ENCODE data around the gene SGPP1. TPM values are rescaled to one million over a fixed set of nuclear protein-coding genes. Genes with fewer than 3 reads are reported as not detected.
"Not testable (repeated sequence)": the region's sequence is repeated elsewhere in the genome, so short reads cannot be mapped to it uniquely, and the experiment has no call there.

The SGPP1 gene
- 4.4 TPM for total RNA-seq
- long read RNA-seq, transcript SGPP1-201 (3 exons, 3,312 nt), result major isoform, 19 of 21 reads
- long read RNA-seq, partial matches to known transcripts, result 0 of 21 reads
- long read RNA-seq, other reads (novel, unspliced or antisense), result 2 of 21 reads

DNA sequence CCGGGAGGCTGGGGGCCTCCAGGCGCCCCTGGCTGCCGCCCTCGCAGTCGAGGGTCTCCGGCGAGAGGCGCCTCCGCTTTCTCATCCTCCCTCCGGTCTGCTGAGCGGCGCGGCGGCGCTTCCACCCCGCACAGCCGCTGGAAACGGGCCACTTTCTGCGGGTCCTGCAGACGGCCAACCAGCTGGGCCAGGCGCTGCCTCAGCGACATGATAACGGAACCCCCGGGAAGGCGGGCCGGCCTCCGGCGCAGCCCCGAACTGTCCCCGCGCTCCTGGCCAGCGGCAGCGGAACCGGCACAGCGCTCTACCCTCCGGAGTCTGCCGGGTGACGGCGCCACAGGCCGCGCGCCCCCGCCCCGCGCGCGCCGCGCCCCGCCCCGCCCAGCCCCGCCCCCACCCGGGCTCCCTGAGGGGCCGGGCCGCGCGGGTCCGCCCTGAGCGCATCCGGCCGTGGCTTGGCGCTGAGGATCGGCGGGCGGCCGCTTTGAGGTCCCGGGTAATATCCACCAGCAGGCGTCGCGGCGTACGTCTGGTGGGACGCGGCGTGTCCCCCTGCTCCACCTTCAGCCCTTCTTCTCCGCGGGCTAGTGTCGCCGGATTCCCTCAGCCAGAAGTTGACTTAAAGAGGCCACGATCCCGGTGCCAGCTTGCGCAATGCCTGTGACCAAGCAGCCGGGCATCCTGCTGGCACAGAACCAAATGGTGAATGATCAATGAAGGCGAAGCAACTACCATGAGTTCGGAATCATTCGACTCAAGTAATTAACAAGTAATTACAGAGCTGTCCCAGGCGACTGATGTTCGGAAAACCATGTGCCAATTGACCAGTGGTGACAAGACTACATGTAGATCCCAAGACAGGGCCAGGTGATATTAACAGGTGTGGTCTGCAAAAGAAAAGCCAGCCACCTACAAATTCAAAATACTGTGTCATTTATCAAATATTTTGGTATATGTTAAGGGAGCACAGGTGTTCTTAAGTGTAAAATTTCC is at the start of gene SGPP1:
TSS of gene SGPP1 (minus strand) at position 330 of the 993 bp plus-strand sequence. CDS start at position 209, 121 bp downstream.
- ATAC-seq, result peak; percentile 97
- DNase-seq, result peak; percentile 91
- intact Hi-C loops (cut with micrococcal nuclease), result no loop called here

- intact Hi-C loops (cut with micrococcal nuclease), result no loop called here
- DNase-seq, result no peak
- no peak for ATAC-seq
Measured at GRCh38 chr14:63777024-63777423, 49.2 kb upstream of the SGPP1 start.

DNA sequence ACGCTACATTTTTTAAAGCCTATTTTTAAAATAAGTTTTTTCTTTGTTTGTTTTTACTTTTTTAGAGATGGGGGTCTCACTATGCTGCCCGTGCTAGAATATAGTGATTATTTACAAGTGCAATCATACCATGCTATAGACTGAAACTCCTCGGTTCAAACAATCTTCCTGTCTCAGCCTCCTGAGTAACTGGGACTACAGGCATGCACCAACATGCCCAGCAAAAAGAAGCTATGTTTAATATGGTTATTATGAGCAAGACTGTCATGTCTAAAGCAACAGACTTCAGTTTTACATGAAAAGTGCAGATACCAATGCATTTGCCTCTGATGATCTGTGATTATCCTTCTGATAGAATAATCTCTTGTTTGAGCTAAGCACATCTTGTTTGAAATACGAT is 45.6 kb upstream of the SGPP1 start:
- DNase-seq (no peak), ATAC-seq (no peak)
- intact Hi-C loops (cut with micrococcal nuclease), result no loop called here

- intact Hi-C loops (cut with micrococcal nuclease), result no loop called here
- ATAC-seq (peak; percentile 55), DNase-seq (no peak)
Measured at GRCh38 chr14:63770187-63770807, 42.4 kb upstream of the SGPP1 start.

GRCh38 chr14:63766611-63767010 is 38.7 kb upstream of the SGPP1 start:
- intact Hi-C loops (cut with micrococcal nuclease), result no loop called here
- ATAC-seq, result no peak

DNA sequence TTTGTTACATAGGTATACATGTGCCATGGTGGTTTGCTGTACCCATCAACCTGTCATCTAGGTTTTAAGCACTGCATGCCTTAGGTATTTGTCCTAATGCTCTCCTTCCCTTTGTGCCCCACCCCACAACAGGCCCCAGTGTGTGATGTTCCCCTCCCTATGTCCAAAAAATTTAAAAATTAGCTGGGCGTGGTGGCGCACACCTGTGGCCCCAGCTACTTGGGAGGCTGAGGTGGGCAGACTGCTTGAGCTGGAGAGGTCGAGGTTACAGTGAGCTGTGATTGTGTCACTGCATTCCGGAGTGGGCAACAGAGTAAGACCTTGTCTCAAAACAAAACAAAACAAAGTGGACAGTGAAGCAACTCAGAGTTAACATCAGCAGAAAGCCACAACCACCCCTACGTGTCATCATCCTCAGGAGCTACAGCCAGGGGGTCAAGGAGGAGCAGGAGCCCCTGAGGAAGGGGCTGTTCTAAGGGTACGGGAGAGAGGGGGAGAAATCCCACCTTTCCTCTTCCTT is 36.8 kb upstream of the SGPP1 start:
- intact Hi-C loops (cut with micrococcal nuclease), result no loop called here

More at GRCh38 chr14:63766611-63767010, 38.7 kb upstream of the SGPP1 start:
- DNase-seq, result no peak

DNA sequence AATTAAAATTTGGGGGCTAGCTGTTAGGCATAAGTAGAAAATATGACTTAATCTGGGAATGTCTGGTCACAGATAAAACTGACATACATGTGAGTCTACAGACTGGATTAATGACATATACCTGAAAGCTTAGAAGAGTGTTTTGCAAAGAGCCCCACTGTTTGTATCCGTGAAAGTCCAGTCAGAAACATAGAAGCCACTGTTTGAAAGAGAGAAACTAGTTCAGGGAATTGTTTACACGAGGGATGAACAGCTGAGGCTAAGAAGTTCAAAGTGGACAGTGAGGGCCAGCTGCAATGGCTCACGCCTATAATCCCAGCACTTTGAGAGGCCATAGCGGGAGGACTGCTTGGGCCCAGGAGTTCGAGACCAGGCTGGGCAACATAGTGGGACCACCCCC is 36.2 kb upstream of the SGPP1 start:
- intact Hi-C loops (cut with micrococcal nuclease), result no loop called here
- DNase-seq (no peak), ATAC-seq (no peak)

More for the DNA sequence above, 36.8 kb upstream of the SGPP1 start:
- DNase-seq (no peak), ATAC-seq (no peak)

DNA sequence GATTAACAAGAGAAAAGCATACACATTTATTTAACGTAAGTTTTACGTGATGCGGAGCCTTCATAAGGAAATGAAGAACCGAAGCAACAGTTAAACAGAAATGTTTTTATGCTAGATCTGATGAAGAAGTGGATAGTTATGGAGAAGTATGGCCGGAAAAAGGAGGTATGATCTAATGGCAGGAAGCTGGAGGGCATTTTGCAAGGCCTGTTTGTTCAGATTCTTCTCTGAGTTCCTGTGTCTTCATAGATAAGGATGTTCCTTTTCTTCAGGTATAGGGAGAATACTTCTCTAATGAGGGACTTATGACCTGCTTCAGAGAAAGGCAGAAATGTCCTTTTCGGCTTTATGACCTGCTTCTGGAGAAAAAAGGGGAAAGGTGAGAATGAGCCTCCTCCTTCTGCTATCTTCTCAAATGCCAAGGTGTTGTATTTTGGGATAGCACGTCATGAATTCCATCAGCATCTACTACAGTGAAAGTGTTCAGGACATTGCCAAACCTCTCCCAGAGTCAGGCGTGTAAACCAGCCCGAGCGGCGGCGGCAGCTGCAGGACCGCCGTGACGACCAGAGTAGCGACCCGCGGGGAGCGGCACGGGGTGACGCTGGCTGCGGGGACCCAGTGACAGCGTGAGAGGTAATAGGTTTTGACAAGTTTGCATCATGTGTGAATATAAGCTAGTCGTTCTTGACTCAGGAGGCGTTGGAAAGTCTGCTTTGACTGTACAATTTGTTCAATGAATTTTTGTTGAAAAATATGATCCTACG is 33.7 kb upstream of the SGPP1 start:
- intact Hi-C loops (cut with micrococcal nuclease), result no loop called here
- no peak for ATAC-seq
- no peak for DNase-seq

GRCh38 chr14:63760014-63760413 is 32.1 kb upstream of the SGPP1 start:
- intact Hi-C loops (cut with micrococcal nuclease), result no loop called here
- no peak for ATAC-seq
- DNase-seq, result no peak

- intact Hi-C loops (cut with micrococcal nuclease), result no loop called here
- ATAC-seq (peak; percentile 36), DNase-seq (no peak)
Measured at GRCh38 chr14:63759456-63759855, 31.6 kb upstream of the SGPP1 start.

DNA sequence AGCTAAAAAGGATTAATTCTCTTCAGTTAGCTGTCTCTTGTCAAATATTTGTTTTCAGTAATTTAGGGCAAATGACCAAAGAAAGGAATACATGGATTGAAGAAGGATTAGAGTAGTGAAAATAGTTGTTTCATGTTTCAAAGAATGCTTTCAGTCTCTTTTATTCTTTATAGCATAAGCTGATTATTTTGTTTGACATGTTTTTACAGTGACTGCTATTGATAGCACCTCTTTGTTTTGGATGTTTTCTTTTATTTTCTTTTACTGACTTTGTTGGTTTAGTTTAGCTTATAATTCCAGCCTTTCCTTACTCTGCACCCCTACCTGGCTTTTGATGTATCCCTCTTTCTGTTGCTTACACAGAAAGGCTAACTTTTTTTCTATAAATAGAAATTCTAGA is 29.3 kb upstream of the SGPP1 start:
- intact Hi-C loops (cut with micrococcal nuclease), result no loop called here
- DNase-seq, result no peak
- ATAC-seq, result no peak

DNA sequence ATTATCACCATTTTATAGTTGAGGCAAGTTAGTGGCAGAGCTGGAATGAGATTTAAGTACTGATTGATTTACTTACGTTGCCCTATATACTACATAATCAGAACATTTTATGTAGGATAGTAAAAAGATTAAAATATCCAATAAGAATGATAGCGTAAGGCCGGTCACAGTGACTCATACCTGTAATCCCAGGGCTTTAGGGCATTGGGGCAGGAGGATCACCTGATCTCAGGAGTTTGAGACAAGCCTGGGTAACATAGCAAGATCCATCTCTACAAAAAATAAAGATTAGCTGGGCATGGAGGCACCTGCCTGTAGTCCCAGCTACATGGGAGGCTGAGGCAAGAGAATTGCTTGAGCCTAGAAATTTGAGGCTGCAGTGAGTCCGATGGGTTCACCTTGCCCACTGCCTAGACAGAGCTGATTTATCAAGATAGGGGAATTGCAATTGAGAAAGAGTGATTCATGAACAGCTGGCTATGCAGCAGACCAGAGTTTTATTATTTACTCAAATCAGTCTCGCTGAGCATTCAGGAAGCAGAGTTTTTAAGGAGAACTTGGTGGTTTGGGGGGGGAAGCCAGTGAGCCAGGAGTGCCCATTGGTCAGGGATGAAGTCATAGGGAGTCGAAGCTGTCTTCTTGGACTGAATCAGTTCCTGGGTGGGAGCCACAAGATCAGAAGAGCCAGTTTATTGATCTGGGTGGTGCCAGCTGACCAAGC is 24.7 kb upstream of the SGPP1 start:
- intact Hi-C loops (cut with micrococcal nuclease), result no loop called here
- DNase-seq, result no peak
- ATAC-seq, result no peak

GRCh38 chr14:63751076-63751475 is 23.2 kb upstream of the SGPP1 start:
- intact Hi-C loops (cut with micrococcal nuclease); ATAC-seq; DNase-seq: not testable (repeated sequence)

DNA sequence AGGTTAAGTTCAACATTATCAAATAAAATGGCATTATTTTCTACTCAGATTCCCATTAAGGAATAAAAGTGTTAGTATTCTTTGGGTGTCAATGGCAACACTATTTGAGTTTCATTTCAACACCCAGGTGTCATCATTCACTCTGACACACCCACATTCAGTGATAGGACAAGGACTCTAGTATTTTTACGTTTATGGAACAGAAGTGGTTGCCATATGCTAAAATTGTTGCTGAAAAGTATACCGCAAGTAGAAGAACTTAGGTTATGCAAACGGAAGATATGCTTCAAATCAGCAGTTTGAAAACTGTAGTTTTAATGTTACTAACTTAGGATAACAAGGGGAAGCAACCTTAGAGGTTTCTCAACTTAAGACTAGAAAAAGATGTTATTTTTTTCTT is 20.0 kb upstream of the SGPP1 start:
- ATAC-seq, result no peak
- no peak for DNase-seq
- intact Hi-C loops (cut with micrococcal nuclease), result no loop called here

- DNase-seq (no peak), ATAC-seq (no peak)
- intact Hi-C loops (cut with micrococcal nuclease), result no loop called here
Measured at GRCh38 chr14:63745858-63746425, 18.1 kb upstream of the SGPP1 start.

DNA sequence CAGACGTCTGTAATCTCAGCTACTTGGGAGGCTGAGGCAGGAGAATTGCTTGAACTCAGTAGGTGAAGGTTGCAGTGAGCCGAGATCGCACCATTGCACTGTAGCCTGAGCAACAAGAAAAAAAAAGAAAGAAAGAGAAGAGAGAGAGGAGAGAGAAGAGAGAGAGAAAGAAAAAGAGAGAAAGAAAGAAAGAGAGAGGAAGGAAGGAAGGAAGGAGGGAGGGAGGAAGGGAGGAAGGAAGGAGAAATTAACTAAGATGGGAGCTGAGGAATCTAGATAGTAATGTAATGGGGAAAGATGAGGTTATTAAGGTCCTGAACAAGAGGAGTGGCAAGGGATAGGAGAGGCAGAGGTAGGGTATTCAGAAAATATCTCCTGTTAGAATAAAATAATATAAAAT is 17.4 kb upstream of the SGPP1 start:
- ATAC-seq (no peak), DNase-seq (no peak)
- intact Hi-C loops (cut with micrococcal nuclease), result no loop called here

- DNase-seq, result no peak
- no peak for ATAC-seq
- intact Hi-C loops (cut with micrococcal nuclease), result no loop called here
Measured at GRCh38 chr14:63737582-63738006, 9.7 kb upstream of the SGPP1 start.

DNA sequence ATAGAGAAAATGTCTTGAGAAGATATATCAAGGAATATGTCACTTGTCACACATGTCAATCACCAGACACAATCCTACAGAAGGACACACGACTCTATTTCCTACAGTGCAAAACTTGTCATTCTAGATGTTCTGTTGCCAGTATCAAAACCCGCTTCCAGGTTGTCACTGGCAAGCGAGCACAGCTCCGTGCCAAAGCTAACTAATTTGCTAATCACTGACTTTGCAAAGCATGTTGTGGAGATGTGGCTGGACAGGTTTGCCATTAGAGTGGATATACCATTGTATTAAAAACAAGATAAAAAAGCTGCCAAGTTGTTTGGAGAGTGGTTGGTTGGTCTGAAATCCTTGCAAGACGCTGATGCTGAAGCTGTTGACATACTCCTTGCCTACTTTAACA is 7.9 kb upstream of the SGPP1 start:
- no peak for DNase-seq
- no peak for ATAC-seq
- intact Hi-C loops (cut with micrococcal nuclease), result no loop called here

Measured in left ventricle myocardium superior (tissue), 1 donor.